ENCODE data around the gene SSX2IP.

Gene SSX2IP

GRCh38 chr1:84711869-84712268, 21.6 kb upstream of the SSX2IP start:
- TF ChIP-seq EGR1 (IDR thresholded peaks at IDR 0.05) (no peak), TAF1 (IDR thresholded peaks at IDR 0.05; ENCODE audit: low read depth) (no peak), EP300 (IDR thresholded peaks at IDR 0.05; ENCODE audit: borderline replicate concordance) (no peak), TCF12 (IDR thresholded peaks at IDR 0.05; ENCODE audit: low read depth) (no peak), RAD21 (IDR thresholded peaks at IDR 0.05; ENCODE audit: low read depth) (no peak), ZBTB7A (IDR thresholded peaks at IDR 0.05; ENCODE audit: low read depth) (no peak), YY1 (IDR thresholded peaks at IDR 0.05; ENCODE audit: low read depth) (no peak), CEBPB (IDR thresholded peaks at IDR 0.05) (no peak), NFIC (IDR thresholded peaks at IDR 0.05) (no peak), USF1 (IDR thresholded peaks at IDR 0.05) (no peak)

- TF ChIP-seq TEAD4 (IDR thresholded peaks at IDR 0.05), result no peak
- TF ChIP-seq NFIC (IDR thresholded peaks at IDR 0.05), result no peak
These were observed 20.9 kb upstream of the SSX2IP start for GRCh38 chr1:84711121-84711520.

GRCh38 chr1:84709131-84709530, 18.9 kb upstream of the SSX2IP start:
- TF ChIP-seq TAF1 (IDR thresholded peaks at IDR 0.05; ENCODE audit: low read depth), result no peak
- TF ChIP-seq NFIC (IDR thresholded peaks at IDR 0.05), result no peak
- no peak for TF ChIP-seq CEBPB (IDR thresholded peaks at IDR 0.05)
- TF ChIP-seq ZBTB7A (IDR thresholded peaks at IDR 0.05; ENCODE audit: low read depth), result no peak
- TF ChIP-seq EGR1 (IDR thresholded peaks at IDR 0.05), result no peak
- TF ChIP-seq MAX (IDR thresholded peaks at IDR 0.05), result no peak
- no peak for TF ChIP-seq TCF12 (IDR thresholded peaks at IDR 0.05; ENCODE audit: low read depth)
- TF ChIP-seq FOXM1 (IDR thresholded peaks at IDR 0.05; ENCODE audit: borderline replicate concordance, low read depth), result no peak
- no peak for TF ChIP-seq EP300 (IDR thresholded peaks at IDR 0.05; ENCODE audit: borderline replicate concordance)
- no peak for TF ChIP-seq CREB1 (IDR thresholded peaks at IDR 0.05; ENCODE audit: low read depth)
- TF ChIP-seq YY1 (IDR thresholded peaks at IDR 0.05; ENCODE audit: low read depth), result no peak
- no peak for TF ChIP-seq TEAD4 (IDR thresholded peaks at IDR 0.05)
- no peak for TF ChIP-seq RAD21 (IDR thresholded peaks at IDR 0.05; ENCODE audit: low read depth)
- TF ChIP-seq REST (IDR thresholded peaks at IDR 0.05; ENCODE audit: low read depth), result no peak

- TF ChIP-seq YY1 (IDR thresholded peaks at IDR 0.05; ENCODE audit: low read depth) (no peak), CREB1 (IDR thresholded peaks at IDR 0.05; ENCODE audit: low read depth) (no peak), MAX (IDR thresholded peaks at IDR 0.05) (no peak), USF1 (IDR thresholded peaks at IDR 0.05) (no peak), REST (IDR thresholded peaks at IDR 0.05; ENCODE audit: low read depth) (no peak), EGR1 (IDR thresholded peaks at IDR 0.05) (no peak), TEAD4 (IDR thresholded peaks at IDR 0.05) (no peak), TCF12 (IDR thresholded peaks at IDR 0.05; ENCODE audit: low read depth) (no peak), RAD21 (IDR thresholded peaks at IDR 0.05; ENCODE audit: low read depth) (no peak), EP300 (IDR thresholded peaks at IDR 0.05; ENCODE audit: borderline replicate concordance) (no peak), CEBPB (IDR thresholded peaks at IDR 0.05) (no peak), ZBTB7A (IDR thresholded peaks at IDR 0.05; ENCODE audit: low read depth) (no peak), TAF1 (IDR thresholded peaks at IDR 0.05; ENCODE audit: low read depth) (no peak), NFIC (IDR thresholded peaks at IDR 0.05) (no peak), FOXM1 (IDR thresholded peaks at IDR 0.05; ENCODE audit: borderline replicate concordance, low read depth) (no peak)
These were observed 17.8 kb upstream of the SSX2IP start for GRCh38 chr1:84708031-84708430.

- no peak for TF ChIP-seq YY1 (IDR thresholded peaks at IDR 0.05; ENCODE audit: low read depth)
- TF ChIP-seq USF1 (IDR thresholded peaks at IDR 0.05), result no peak
These were observed 15.3 kb upstream of the SSX2IP start for GRCh38 chr1:84705513-84705912.

GRCh38 chr1:84704872-84705417, 14.7 kb upstream of the SSX2IP start:
- TF ChIP-seq CREB1 (IDR thresholded peaks at IDR 0.05; ENCODE audit: low read depth) (no peak), MAX (IDR thresholded peaks at IDR 0.05) (no peak), FOXM1 (IDR thresholded peaks at IDR 0.05; ENCODE audit: borderline replicate concordance, low read depth) (no peak), YY1 (IDR thresholded peaks at IDR 0.05; ENCODE audit: low read depth) (no peak), TCF12 (IDR thresholded peaks at IDR 0.05; ENCODE audit: low read depth) (no peak), CEBPB (IDR thresholded peaks at IDR 0.05) (no peak), EP300 (IDR thresholded peaks at IDR 0.05; ENCODE audit: borderline replicate concordance) (no peak), USF1 (IDR thresholded peaks at IDR 0.05) (no peak), RAD21 (IDR thresholded peaks at IDR 0.05; ENCODE audit: low read depth) (no peak), REST (IDR thresholded peaks at IDR 0.05; ENCODE audit: low read depth) (no peak), EGR1 (IDR thresholded peaks at IDR 0.05) (no peak), TAF1 (IDR thresholded peaks at IDR 0.05; ENCODE audit: low read depth) (no peak), NFIC (IDR thresholded peaks at IDR 0.05) (no peak), ZBTB7A (IDR thresholded peaks at IDR 0.05; ENCODE audit: low read depth) (no peak), TEAD4 (IDR thresholded peaks at IDR 0.05) (no peak)

Measured in Ishikawa (cell line).